HG02973 (cell line): ENCODE measurements around the gene C17orf78.
"Not testable (repeated sequence)": the region's sequence is repeated elsewhere in the genome, so short reads cannot be mapped to it uniquely, and the experiment has no call there.

Experiments used
- ATAC-seq: cut with Tn5 transposase; IDR thresholded peaks from one replicate; pipeline ENCODE4 v1.9.1; 2021; ENCODE audit warnings: moderate library complexity; ENCODE audit not compliant: unreplicated experiment

The C17orf78 gene

GRCh38 chr17:37430051-37430627 is 54.4 kb downstream of the C17orf78 start:
- no peak for ATAC-seq

GRCh38 chr17:37432671-37433070 is 56.9 kb downstream of the C17orf78 start:
- ATAC-seq = no peak

GRCh38 chr17:37438141-37438540 is 62.4 kb downstream of the C17orf78 start:
- no peak for ATAC-seq

DNA sequence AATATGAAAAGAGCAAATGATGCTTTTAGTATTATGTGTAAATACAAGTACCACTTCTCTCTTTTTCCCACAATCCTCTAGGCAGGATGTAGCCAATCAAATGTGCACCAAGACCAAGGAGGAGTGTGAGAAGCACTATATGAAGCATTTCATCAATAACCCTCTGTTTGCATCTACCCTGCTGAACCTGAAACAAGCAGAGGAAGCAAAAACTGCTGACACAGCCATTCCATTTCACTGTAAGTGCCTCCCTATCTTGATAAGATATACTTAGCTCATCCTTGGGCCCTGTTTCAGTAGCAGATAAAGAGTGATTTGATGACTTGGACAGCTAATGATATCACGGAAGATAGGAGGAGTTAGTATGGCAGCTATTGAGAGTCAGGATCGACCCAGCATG is 64.6 kb downstream of the C17orf78 start:
- no peak for ATAC-seq

DNA sequence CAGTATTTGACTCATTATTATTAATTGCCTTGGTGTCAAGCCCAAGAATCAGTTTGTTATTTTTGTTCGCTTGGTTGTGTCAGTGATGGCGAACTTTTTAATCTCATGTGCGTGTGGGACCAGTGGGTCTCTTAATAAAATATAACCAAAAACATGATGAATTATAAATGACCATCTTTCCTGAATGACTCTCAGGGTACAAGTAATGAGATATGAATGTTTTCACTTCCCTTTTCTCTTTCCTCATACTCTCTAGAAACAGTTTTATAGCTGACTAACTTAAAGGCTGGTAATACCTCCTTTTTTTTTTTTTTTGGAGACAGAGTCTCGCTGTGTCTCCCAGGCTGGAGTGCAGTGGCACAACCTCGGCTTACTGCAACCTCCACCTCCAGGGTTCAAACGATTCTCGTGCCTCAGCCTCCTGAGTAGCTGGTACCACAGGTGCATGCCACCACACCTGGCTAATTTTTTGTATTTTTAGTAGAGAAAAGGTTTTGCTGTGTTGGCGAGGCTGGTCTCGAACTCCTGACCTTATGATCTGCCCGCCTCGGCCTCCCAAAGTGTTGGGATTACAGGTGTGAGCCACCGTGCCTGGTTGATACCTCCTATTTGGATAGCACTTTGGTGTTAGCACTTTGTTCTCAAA is 65.7 kb downstream of the C17orf78 start:
- not testable (repeated sequence) for ATAC-seq
